Measurements from ENCODE around the gene URI1. TPM values are rescaled to one million over a fixed set of nuclear protein-coding genes. Genes with fewer than 3 reads are reported as not detected.
"Not testable (repeated sequence)": the region's sequence is repeated elsewhere in the genome, so short reads cannot be mapped to it uniquely, and the experiment has no call there.

The URI1 gene
- total and polyA plus RNA-seq, 7 donors: 20.8 to 69.2 (median 54.6) TPM

GRCh38 chr19:29963576-29963975 is 21.5 kb downstream of the URI1 start:
- no peaks in the 10 kb centered on the region for H3K36me3 ChIP-seq
- intact Hi-C loops (cut with DNase I): no loop called here
- no peak overlapping the region for H3K4me3 ChIP-seq
- WGBS, 2 donors: 48 to 76% methylated on average over 4 of the region's 4 CpGs
- no peak for DNase-seq
- no peak for TF ChIP-seq POLR2AphosphoS5 (IDR thresholded peaks at IDR 0.05)
- TF ChIP-seq CTCF (IDR thresholded peaks at IDR 0.05): no peak
- no peak for TF ChIP-seq POLR2A (IDR thresholded peaks at IDR 0.05)
- no peak for TF ChIP-seq EP300 (IDR thresholded peaks at IDR 0.05)
- H3K9me3 ChIP-seq: no peaks in the 10 kb centered on the region
- no peak overlapping the region for H3K27ac ChIP-seq
- peaks cover 0 to 52% (median 26%) of the 10 kb centered on the region in 4 donors for H3K4me1 ChIP-seq
- no peaks in the 10 kb centered on the region for H3K27me3 ChIP-seq

GRCh38 chr19:29964171-29964570 is 22.1 kb downstream of the URI1 start:
- no peak for DNase-seq
- TF ChIP-seq CTCF (IDR thresholded peaks at IDR 0.05) (no peak), EP300 (IDR thresholded peaks at IDR 0.05) (no peak), POLR2A (IDR thresholded peaks at IDR 0.05) (no peak), POLR2AphosphoS5 (IDR thresholded peaks at IDR 0.05) (no peak)
- Histone ChIP-seq H3K9me3 (no peaks in the 10 kb centered on the region), H3K36me3 (no peaks in the 10 kb centered on the region), H3K27ac (no peak overlapping the region), H3K27me3 (no peaks in the 10 kb centered on the region), H3K4me1 (peaks cover 0 to 55% (median 27%) of the 10 kb centered on the region in 4 donors), H3K4me3 (no peak overlapping the region)
- intact Hi-C loops (cut with DNase I): no loop called here
- 85 to 89% methylated on average over 5 of the region's 5 CpGs for WGBS, 2 donors

GRCh38 chr19:29965492-29965891 is 23.5 kb downstream of the URI1 start:
- H3K27ac ChIP-seq: no peak overlapping the region
- WGBS, 2 donors: 83 to 87% methylated on average over 4 of the region's 4 CpGs
- H3K9me3 ChIP-seq: no peaks in the 10 kb centered on the region
- TF ChIP-seq EP300 (IDR thresholded peaks at IDR 0.05): no peak
- no peak for TF ChIP-seq POLR2AphosphoS5 (IDR thresholded peaks at IDR 0.05)
- TF ChIP-seq CTCF (IDR thresholded peaks at IDR 0.05): no peak
- no peak for TF ChIP-seq POLR2A (IDR thresholded peaks at IDR 0.05)
- no peaks in the 10 kb centered on the region for H3K36me3 ChIP-seq
- H3K27me3 ChIP-seq: no peaks in the 10 kb centered on the region
- intact Hi-C loops (cut with DNase I): no loop called here
- peaks cover 0 to 69% (median 30%) of the 10 kb centered on the region in 4 donors for H3K4me1 ChIP-seq
- no peak for DNase-seq
- H3K4me3 ChIP-seq: no peak overlapping the region

GRCh38 chr19:29966142-29966541 is 24.1 kb downstream of the URI1 start:
- DNase-seq; H3K36me3 ChIP-seq; H3K4me3 ChIP-seq; H3K9me3 ChIP-seq; H3K27ac ChIP-seq; H3K27me3 ChIP-seq; intact Hi-C loops (cut with DNase I): not testable (repeated sequence)
- 63 to 78% methylated on average over 3 of the region's 3 CpGs for WGBS, 2 donors
- peaks cover 0 to 75% (median 34%) of the 10 kb centered on the region in 4 donors for H3K4me1 ChIP-seq

- Histone ChIP-seq H3K36me3 (no peaks in the 10 kb centered on the region), H3K27me3 (no peaks in the 10 kb centered on the region), H3K4me3 (no peak overlapping the region), H3K4me1 (peaks cover 0 to 79% (median 35%) of the 10 kb centered on the region in 4 donors), H3K9me3 (no peaks in the 10 kb centered on the region), H3K27ac (no peak overlapping the region)
- intact Hi-C loops (cut with DNase I): no loop called here
- TF ChIP-seq CTCF (IDR thresholded peaks at IDR 0.05) (no peak), EP300 (IDR thresholded peaks at IDR 0.05) (no peak), POLR2A (IDR thresholded peaks at IDR 0.05) (no peak), POLR2AphosphoS5 (IDR thresholded peaks at IDR 0.05) (no peak)
- no peak for DNase-seq
These were observed 24.7 kb downstream of the URI1 start for GRCh38 chr19:29966588-29967249.

Data from sigmoid colon (tissue), 7 donors.